B cell (primary cell): ENCODE results near the gene SMIM36. TPM values are rescaled to one million over a fixed set of nuclear protein-coding genes. Genes with fewer than 3 reads are reported as not detected.
A peak's percentile ranks its signal among the peaks of the same experiment; 100 is the strongest.

ENCODE experiments used
- ATAC-seq: fragments of 200-7000 bp; cut with Tn5 transposase; one replicate; pipeline ENCODE4 v1.10.0; 2021; ENCODE audit warnings: low read depth, mild to moderate bottlenecking, moderate number of reproducible peaks, moderate library complexity
- CTCF ChIA-PET: fragments of 350-600 bp; sonication (Branson Sonifier 250); formaldehyde crosslinking; loops from one replicate; lab custom pipeline; 2021; ENCODE audit warnings: antibody characterized with exemption, inconsistent platforms; lab: Charles Lee
- POLR2A ChIA-PET: fragments of 350-600 bp; sonication (Branson Sonifier 250); formaldehyde crosslinking; loops from one replicate; lab custom pipeline; 2021; ENCODE audit warnings: antibody characterized with exemption; lab: Charles Lee
- DNase-seq: peaks from one replicate; pipeline ENCODE4 v3.0.0; 2013
- H2AFZ ChIP-seq: 2 replicates; pipeline ENCODE4 v1.6.1; 2012; ENCODE audit warnings: mild to moderate bottlenecking, low read depth, low read length; ENCODE audit not compliant: insufficient read depth, poor library complexity, severe bottlenecking
- H3K27ac ChIP-seq, 2 donors: 1 replicate in 1 of 2; 2 replicates in 1 of 2; pipeline ENCODE4 v1.5.1; 2012 to 2013; ENCODE audit warnings: low read length in 2 of 2, mild to moderate bottlenecking in 2 of 2, moderate library complexity in 1 of 2
- H3K27me3 ChIP-seq, 4 experiments: fragments of 200-600 bp in 1 of 4; sonication (generic) in 1 of 4; replicated peaks in 1 of 4; 1 replicate in 2 of 4; 2 replicates in 2 of 4; pipeline versions ENCODE4 v1.6.1 to v1.7.0; 2013 to 2016; ENCODE audit warnings: low read length in 3 of 4, mild to moderate bottlenecking in 2 of 4, mixed read lengths in 1 of 4, moderate library complexity in 1 of 4; ENCODE audit not compliant: insufficient read depth in 4 of 4, control insufficient read depth in 3 of 4; ENCODE audit errors: control extremely low read depth in 1 of 4
- H3K36me3 ChIP-seq, 2 experiments: replicated peaks in 1 of 2; 1 replicate in 1 of 2; 2 replicates in 1 of 2; pipeline versions ENCODE4 v1.6.1 to v1.7.1; 2013; ENCODE audit warnings: low read length in 1 of 2; ENCODE audit not compliant: insufficient read depth in 2 of 2, control insufficient read depth in 1 of 2; ENCODE audit errors: control extremely low read depth in 1 of 2, extremely low read depth in 1 of 2
- H3K4me1 ChIP-seq, 2 donors: fragments of 200-600 bp in 1 of 2; sonication (generic) in 1 of 2; 1 replicate in 1 of 2; 2 replicates in 1 of 2; pipeline versions ENCODE4 v1.5.1 to v1.6.1; 2013 to 2017; ENCODE audit warnings: low read length in 2 of 2; ENCODE audit not compliant: control insufficient read depth in 2 of 2, insufficient read depth in 2 of 2
- H3K4me2 ChIP-seq: replicated peaks from 2 replicates; pipeline ENCODE3; 2012; ENCODE audit warnings: mild to moderate bottlenecking, low read depth, low read length; ENCODE audit not compliant: poor library complexity, severe bottlenecking
- H3K4me3 ChIP-seq, 5 experiments: fragments of 200-600 bp in 1 of 5; sonication (generic) in 1 of 5; 1 replicate in 3 of 5; 2 replicates in 2 of 5; pipeline versions ENCODE4 v1.5.1 to v1.7.0; 2011 to 2016; ENCODE audit warnings: low read length in 4 of 5, mild to moderate bottlenecking in 4 of 5, low read depth in 2 of 5, control low read depth in 1 of 5, moderate library complexity in 1 of 5; ENCODE audit not compliant: insufficient read depth in 1 of 5; ENCODE audit errors: control extremely low read depth in 1 of 5, extremely low read depth in 1 of 5
- H3K79me2 ChIP-seq: fragments of 200-600 bp; sonication (generic); one replicate; pipeline ENCODE4 v1.6.0; 2016; ENCODE audit warnings: low read length; ENCODE audit not compliant: control insufficient read depth, insufficient read depth
- H3K9ac ChIP-seq: fragments of 200-600 bp; sonication (generic); 2 replicates; pipeline ENCODE4 v1.6.1; 2017; ENCODE audit warnings: mild to moderate bottlenecking, low read length, moderate library complexity
- H3K9me3 ChIP-seq, 3 donors: one replicate each; pipeline versions ENCODE4 v1.6.1 to v1.7.1; 2013; ENCODE audit warnings: low read length in 2 of 3; ENCODE audit not compliant: control insufficient read depth in 2 of 3, insufficient read depth in 1 of 3; ENCODE audit errors: control extremely low read depth in 1 of 3
- H4K20me1 ChIP-seq: 2 replicates; pipeline ENCODE4 v1.6.0; 2012; ENCODE audit warnings: mild to moderate bottlenecking, low read length; ENCODE audit not compliant: insufficient read depth, control insufficient read depth, poor library complexity, severe bottlenecking
- H3K27ac Mint-ChIP-seq: one replicate; pipeline ENCODE4 v1.8.0; 2021; ENCODE audit warnings: mixed read lengths
- H3K27me3 Mint-ChIP-seq: one replicate; pipeline ENCODE4 v1.8.0; 2021; ENCODE audit warnings: mixed read lengths
- H3K4me1 Mint-ChIP-seq: one replicate; pipeline ENCODE4 v1.8.0; 2021; ENCODE audit warnings: mixed read lengths
- H3K4me3 Mint-ChIP-seq: one replicate; pipeline ENCODE4 v1.8.0; 2021; ENCODE audit warnings: mixed read lengths
- H3K9me3 Mint-ChIP-seq: one replicate; pipeline ENCODE4 v1.8.0; 2022; ENCODE audit warnings: mixed read lengths; ENCODE audit not compliant: insufficient read depth
- CTCF ChIP-seq: fragments of 200-600 bp; IDR thresholded peaks from one replicate; pipeline ENCODE4 v1.8.0; 2022; ENCODE audit warnings: antibody characterized with exemption, mild to moderate bottlenecking
- EZH2 ChIP-seq: IDR thresholded peaks from 2 replicates; pipeline ENCODE4 v1.6.1; 2012; ENCODE audit warnings: borderline replicate concordance, low read depth, mild to moderate bottlenecking, moderate library complexity, low read length; ENCODE audit not compliant: insufficient read depth, poor library complexity, severe bottlenecking
- WGBS: methylation state at CpG from one replicate; pipeline ENCODE4 v1.1.5; 2013; ENCODE audit warnings: missing lambda C conversion rate; ENCODE audit not compliant: insufficient coverage; 5-methylcytosine and 5-hydroxymethylcytosine counted together
- intact Hi-C: fragments of 100-400 bp; cut with micrococcal nuclease; formaldehyde crosslinking; loops from one replicate; pipeline ENCODE4 v1.10.0; 2022
- polyA plus RNA-seq: library from polyadenylated mRNA; depleted of rRNA; stranded (reverse); fragments of >200 nt; gene quantifications from 2 replicates; pipeline ENCODE4 v1.2.3, GENCODE V29; 2012
- total RNA-seq, 2 donors: library from RNA; stranded (reverse); fragments of 120-200 nt in 1 of 2; gene quantifications; 1 replicate in 1 of 2; 2 replicates in 1 of 2; pipeline versions ENCODE4 v1.2.3 to v1.2.4, GENCODE V29; 2013 to 2022

The SMIM36 gene
- total and polyA plus RNA-seq, 2 donors (not counting 1 experiment from before 2014, with no cell fraction given) = not detected

GRCh38 chr17:55444471-55445441, 66.5 kb downstream of the SMIM36 start:
- peaks cover 13% of the 10 kb centered on the region in 2 donors for H3K4me1 ChIP-seq
- H3K27me3 ChIP-seq = peaks cover 0 to 13% (median 6%) of the 10 kb centered on the region in 4 experiments
- H3K27ac ChIP-seq = no peak overlapping the region
- Mint-ChIP-seq H3K4me3 (peak overlapping the region; percentile 46), H3K4me1 (peaks cover 18% of the 10 kb centered on the region), H3K27ac (peak overlapping the region; percentile 69), H3K9me3 (no peaks in the 10 kb centered on the region), H3K27me3 (peaks cover 4% of the 10 kb centered on the region)
- no peak overlapping the region for H3K9ac ChIP-seq
- ATAC-seq (peak; percentile 77), DNase-seq (peak; percentile 45)
- H3K79me2 ChIP-seq = no peaks in the 10 kb centered on the region
- H3K9me3 ChIP-seq = no peaks in the 10 kb centered on the region
- no peak overlapping the region for H2AFZ ChIP-seq
- intact Hi-C loops = loop anchor here (5.0 kb wide), 1 partner anchor 32 kb away; no protein-coding TSS in a partner anchor
- no peak for TF ChIP-seq CTCF
- TF ChIP-seq EZH2 = no peak
- H4K20me1 ChIP-seq = no peaks in the 10 kb centered on the region
- ChIA-PET POLR2A (no interaction called here), CTCF (no interaction called here)
- WGBS = 67% methylated on average over 2 of the region's 6 CpGs
- H3K4me2 ChIP-seq = peak overlapping the region; percentile 10
- H3K36me3 ChIP-seq = no peaks in the 10 kb centered on the region
- no peak overlapping the region for H3K4me3 ChIP-seq

GRCh38 chr17:55443904-55444303, 67.3 kb downstream of the SMIM36 start:
- no peaks in the 10 kb centered on the region for H3K27me3 Mint-ChIP-seq
- no peak overlapping the region for H2AFZ ChIP-seq
- no peak overlapping the region for H3K4me2 ChIP-seq
- H4K20me1 ChIP-seq = no peaks in the 10 kb centered on the region
- intact Hi-C loops = no loop called here
- peaks cover 0 to 13% (median 6%) of the 10 kb centered on the region in 4 experiments for H3K27me3 ChIP-seq
- POLR2A ChIA-PET = no interaction called here
- no peak overlapping the region for H3K27ac ChIP-seq
- no peaks in the 10 kb centered on the region for H3K9me3 ChIP-seq
- peaks cover 13 to 16% of the 10 kb centered on the region in 2 donors for H3K4me1 ChIP-seq
- no peaks in the 10 kb centered on the region for H3K79me2 ChIP-seq
- DNase-seq (no peak), ATAC-seq (no peak)
- TF ChIP-seq EZH2 (no peak), CTCF (no peak)
- peaks cover 20% of the 10 kb centered on the region for H3K4me1 Mint-ChIP-seq
- H3K9me3 Mint-ChIP-seq = no peaks in the 10 kb centered on the region
- no peak overlapping the region for H3K27ac Mint-ChIP-seq
- no peaks in the 10 kb centered on the region for H3K36me3 ChIP-seq
- H3K9ac ChIP-seq = no peak overlapping the region
- CTCF ChIA-PET = no interaction called here
- WGBS = 97% methylated on average over 10 of the region's 10 CpGs
- no peak overlapping the region for H3K4me3 Mint-ChIP-seq
- no peak overlapping the region for H3K4me3 ChIP-seq
